Muscle of leg (tissue), 16 donors: Measurements from ENCODE around the gene POC1B. TPM values are rescaled to one million over a fixed set of nuclear protein-coding genes. Genes with fewer than 3 reads are reported as not detected.

Experiments
- DNase-seq: peaks from one replicate; pipeline ENCODE4 v3.0.0; 2013
- H3K27ac ChIP-seq: one replicate; pipeline ENCODE4 v1.5.1; 2013; ENCODE audit warnings: mild to moderate bottlenecking, low read length, control low read depth
- H3K27me3 ChIP-seq: one replicate; pipeline ENCODE4 v1.6.1; 2013; ENCODE audit warnings: low read length; ENCODE audit not compliant: control insufficient read depth, insufficient read depth
- H3K36me3 ChIP-seq: one replicate; pipeline ENCODE4 v1.6.1; 2013; ENCODE audit warnings: low read length; ENCODE audit not compliant: control insufficient read depth, insufficient read depth
- H3K4me1 ChIP-seq: one replicate; pipeline ENCODE4 v1.6.1; 2013; ENCODE audit warnings: low read length; ENCODE audit not compliant: control insufficient read depth, insufficient read depth
- H3K4me3 ChIP-seq: one replicate; pipeline ENCODE4 v1.5.1; 2013; ENCODE audit warnings: low read length, control low read depth
- H3K9me3 ChIP-seq: replicated peaks from 2 replicates; pipeline ENCODE4 v1.6.1; 2013; ENCODE audit warnings: low read depth, low read length; ENCODE audit not compliant: control insufficient read depth
- WGBS: methylation state at CpG from one replicate; pipeline ENCODE4 v1.1.5; 2013; ENCODE audit warnings: missing lambda C conversion rate; ENCODE audit not compliant: insufficient coverage; 5-methylcytosine and 5-hydroxymethylcytosine counted together
- long read RNA-seq, 11 donors: transcript quantifications; one replicate each; lab custom pipeline, GENCODE V29; 2026
- polyA plus RNA-seq, 8 donors: library from polyadenylated mRNA; unstranded; fragments of 120-200 nt; gene quantifications; one replicate each; pipeline versions ENCODE4 v1.2.1 to v1.2.3, GENCODE V29; 2013; ENCODE audit warnings: inconsistent platforms in 1 of 8, low replicate concordance in 1 of 8; ENCODE audit not compliant: insufficient read length in 8 of 8, insufficient read depth in 1 of 8
- total RNA-seq: library from RNA; stranded (reverse); fragments of 120-200 nt; gene quantifications from one replicate; pipeline ENCODE4 v1.2.4, GENCODE V29; 2013

Gene POC1B
- total RNA-seq = 15.9 TPM
- 10 to 100 TPM in 3 of 8 donors, 1 to 10 TPM in 5; 6.4 to 10.5 (median 9.8) TPM for polyA plus RNA-seq
- long read RNA-seq, donor 1, full-length matches to known transcripts = 1 of 1 reads
- long read RNA-seq, donor 1, partial matches to known transcripts = 0 of 1 reads
- long read RNA-seq, donor 1, other reads (novel, unspliced or antisense) = 0 of 1 reads
- long read RNA-seq, donor 2 = 0 reads
- long read RNA-seq, donor 3 = 0 reads
- long read RNA-seq, donor 4 = 0 reads
- long read RNA-seq, donor 5, full-length matches to known transcripts = 2 of 2 reads
- long read RNA-seq, donor 5, partial matches to known transcripts = 0 of 2 reads
- long read RNA-seq, donor 5, other reads (novel, unspliced or antisense) = 0 of 2 reads
- long read RNA-seq, donor 6, full-length matches to known transcripts = 2 of 2 reads
- long read RNA-seq, donor 6, partial matches to known transcripts = 0 of 2 reads
- long read RNA-seq, donor 6, other reads (novel, unspliced or antisense) = 0 of 2 reads
- long read RNA-seq, donor 7 = 0 reads
- long read RNA-seq, donor 8, partial matches to known transcripts = 0 of 2 reads
- long read RNA-seq, donor 8, other reads (novel, unspliced or antisense) = 0 of 2 reads
- long read RNA-seq, donor 9 = 0 reads
- long read RNA-seq, donor 10, partial matches to known transcripts = 0 of 1 reads
- long read RNA-seq, donor 10, other reads (novel, unspliced or antisense) = 0 of 1 reads
- long read RNA-seq, donor 11 = 0 reads

DNA sequence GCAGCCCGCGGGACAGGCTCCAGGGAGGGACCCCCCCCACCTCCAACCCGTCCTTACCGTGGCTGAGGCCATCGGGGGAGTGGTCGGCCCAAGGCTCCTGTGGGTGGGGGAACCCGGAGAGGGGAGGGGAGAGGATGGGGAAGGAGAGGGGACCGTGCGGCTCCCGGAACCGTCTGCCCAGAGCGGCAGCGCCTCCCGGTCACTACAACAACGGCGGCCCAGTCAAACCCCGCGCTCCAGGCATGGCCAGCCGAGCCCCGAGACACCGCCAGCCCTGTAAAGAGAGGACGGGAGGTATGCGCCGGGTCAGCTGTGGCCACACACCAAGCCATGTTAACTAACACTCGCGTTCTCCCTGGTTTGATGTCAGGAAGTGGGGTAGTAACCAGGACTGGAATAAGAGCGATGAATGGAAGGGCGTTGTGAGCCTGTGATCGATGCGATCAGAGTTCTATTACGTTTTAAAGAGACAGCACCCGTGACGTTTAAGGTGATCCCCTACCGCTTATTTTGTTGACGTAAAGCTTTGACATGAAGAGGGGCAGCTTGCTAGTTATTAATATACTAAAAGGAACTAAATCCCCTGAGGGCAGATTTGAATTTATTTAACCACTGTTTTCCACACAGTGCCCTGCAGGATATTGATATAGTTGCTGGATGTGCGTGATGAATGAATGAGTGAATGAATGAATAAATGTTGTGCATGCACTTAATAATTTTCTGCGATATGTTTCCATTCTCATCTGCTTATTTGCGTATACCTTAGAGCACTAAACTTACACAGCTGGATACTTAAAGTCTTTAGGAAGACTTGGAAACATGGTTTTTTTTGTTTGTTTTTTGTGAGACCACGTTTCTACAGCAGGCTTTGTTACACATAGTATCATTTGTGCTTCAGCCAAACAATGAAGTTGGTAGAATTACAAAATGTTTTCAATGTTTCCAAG lies at the start of gene POC1B:
TSS of gene POC1B (minus strand) at position 224 of the 947 bp plus-strand sequence. CDS start at position 72, 152 bp downstream.
- WGBS = 0% methylated on average over 11 of the region's 39 CpGs
- H3K4me3 ChIP-seq = peak within 1 kb of the TSS; percentile 75
- H3K36me3 ChIP-seq = peaks cover 10% of the 10 kb centered on the region
- peak; percentile 90 for DNase-seq
- peaks cover 11% of the 10 kb centered on the region for H3K4me1 ChIP-seq
- no peaks in the 10 kb centered on the region for H3K27me3 ChIP-seq
- H3K27ac ChIP-seq = peak within 1 kb of the TSS; percentile 95
- no peaks in the 10 kb centered on the region for H3K9me3 ChIP-seq

DNA sequence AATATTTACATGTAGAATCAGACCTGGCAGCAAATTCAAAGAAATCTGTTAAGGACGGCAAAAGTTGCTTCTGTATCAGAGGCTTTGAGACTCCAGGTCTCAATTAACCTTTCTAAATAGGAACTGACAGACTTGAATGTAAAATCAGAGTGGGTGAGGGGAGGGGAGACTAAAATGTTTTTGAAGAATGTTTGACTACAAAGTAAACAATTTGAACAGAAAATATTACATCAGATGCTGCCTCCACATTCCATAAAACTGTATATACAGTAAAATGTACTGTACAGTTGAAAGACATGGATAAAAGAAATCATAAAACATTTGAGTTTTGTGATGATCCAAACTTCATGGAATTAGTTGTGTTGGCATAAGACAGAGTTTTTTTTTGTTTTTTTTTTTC lies 49.5 kb upstream of the POC1B start:
- Histone ChIP-seq H3K9me3 (no peaks in the 10 kb centered on the region), H3K4me3 (no peak overlapping the region), H3K36me3 (no peaks in the 10 kb centered on the region), H3K27ac (no peak overlapping the region), H3K27me3 (no peaks in the 10 kb centered on the region), H3K4me1 (no peaks in the 10 kb centered on the region)
- DNase-seq = no peak
- no CpG with 5 or more reads among the region's 1 CpG for whole genome bisulfite sequencing

DNA sequence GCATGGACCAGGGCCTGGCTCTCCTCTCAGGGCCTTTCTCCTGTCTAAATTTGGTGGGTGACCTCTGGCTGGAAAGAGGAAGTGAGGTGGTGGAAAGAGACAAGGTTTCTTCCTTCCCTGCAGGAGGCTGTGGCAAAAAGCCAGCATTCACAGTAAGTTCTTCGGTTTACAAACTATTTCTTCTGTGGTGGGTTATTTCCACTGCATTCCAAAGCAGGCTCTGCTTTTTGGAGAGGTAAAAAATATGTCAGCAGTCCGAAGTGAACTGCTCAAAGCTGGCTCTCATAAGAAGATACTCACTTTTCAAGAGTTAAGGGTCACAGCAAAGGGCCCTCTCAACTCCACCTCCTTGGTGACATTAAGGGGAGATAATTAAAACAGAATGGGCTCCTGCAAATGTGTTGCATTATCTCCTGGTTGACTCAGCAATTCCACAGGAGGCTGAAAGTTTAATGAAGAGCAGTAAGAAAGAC lies 48.9 kb upstream of the POC1B start:
- Histone ChIP-seq H3K27ac (no peak overlapping the region), H3K4me1 (no peaks in the 10 kb centered on the region), H3K36me3 (no peaks in the 10 kb centered on the region), H3K4me3 (no peak overlapping the region), H3K9me3 (no peaks in the 10 kb centered on the region), H3K27me3 (no peaks in the 10 kb centered on the region)
- WGBS = no CpG with 5 or more reads among the region's 2 CpGs
- peak; percentile 63 for DNase-seq

DNA sequence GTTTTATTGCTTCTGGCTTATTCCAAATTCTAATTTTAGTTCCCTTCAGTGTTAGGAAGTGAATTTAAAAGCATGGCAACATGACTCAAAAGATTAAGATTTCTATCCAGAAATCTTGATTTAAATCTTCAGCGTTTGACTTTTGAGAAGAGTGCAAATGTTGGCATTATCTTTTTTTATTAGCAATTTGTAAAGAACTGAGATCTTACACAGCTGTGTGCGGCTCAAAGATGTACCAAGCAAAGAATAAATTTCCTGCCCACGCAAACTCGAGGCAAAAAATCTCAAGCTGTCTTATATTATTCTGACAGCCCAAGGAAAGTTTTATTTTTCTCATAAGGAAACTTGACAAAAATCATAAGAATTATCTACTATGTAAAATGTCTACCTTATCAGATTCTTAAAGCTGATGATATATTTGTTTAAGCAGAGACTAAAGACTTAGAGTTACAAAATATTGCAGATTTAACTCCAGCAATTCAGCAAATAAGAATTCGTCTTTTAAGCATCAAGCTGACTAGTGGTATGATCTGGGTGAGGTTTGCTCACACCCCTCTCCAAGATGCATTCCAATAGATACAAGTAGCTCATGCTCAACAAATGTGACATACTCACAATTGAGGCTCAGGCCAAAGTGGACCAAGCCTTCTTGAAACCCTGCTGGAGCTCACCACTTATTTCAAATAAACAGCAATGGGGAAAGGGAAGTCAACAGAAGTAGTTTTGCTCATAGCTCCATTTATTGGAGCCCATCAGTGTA lies 47.4 kb upstream of the POC1B start:
- Histone ChIP-seq H3K36me3 (no peaks in the 10 kb centered on the region), H3K27me3 (no peaks in the 10 kb centered on the region), H3K9me3 (no peaks in the 10 kb centered on the region), H3K4me1 (no peaks in the 10 kb centered on the region), H3K4me3 (no peak overlapping the region), H3K27ac (no peak overlapping the region)
- DNase-seq = no peak
- 100% methylated on average over 1 of the region's 5 CpGs for WGBS

DNA sequence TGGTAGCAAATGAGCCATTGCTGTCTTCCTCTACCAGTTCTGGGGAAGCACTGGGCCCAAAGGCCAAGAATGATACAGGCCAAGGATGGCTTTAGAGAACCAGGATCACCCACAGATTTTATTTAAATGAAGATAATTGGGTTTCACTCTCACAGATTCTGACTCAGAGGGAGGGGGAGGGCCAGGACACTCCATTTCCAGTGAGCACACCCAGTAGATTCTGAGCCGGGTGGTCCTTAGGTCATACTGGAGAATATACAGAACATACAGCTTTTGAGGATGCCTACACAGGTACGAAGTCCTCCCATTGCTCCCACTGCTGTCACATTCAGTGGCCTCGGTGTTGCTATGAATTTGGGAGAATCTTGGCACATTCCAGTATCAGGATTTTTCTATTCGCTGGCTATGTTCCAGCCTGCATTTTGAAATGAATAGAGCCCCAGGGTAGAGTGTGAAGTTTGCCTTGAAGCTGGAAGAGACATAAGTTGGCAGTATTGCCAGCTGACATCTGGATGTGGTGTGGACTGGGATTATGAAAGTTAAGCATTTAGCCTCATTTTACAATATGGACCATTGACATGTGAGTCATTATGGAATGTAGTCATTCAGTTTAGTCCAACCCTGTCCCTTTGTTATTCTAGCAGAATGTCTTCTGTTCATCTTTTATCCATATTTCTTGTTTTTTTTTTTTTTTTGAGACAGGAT lies 45.8 kb upstream of the POC1B start:
- peak; percentile 7 for DNase-seq
- no peak overlapping the region for H3K27ac ChIP-seq
- no peak overlapping the region for H3K4me3 ChIP-seq
- H3K4me1 ChIP-seq = no peaks in the 10 kb centered on the region
- no peaks in the 10 kb centered on the region for H3K36me3 ChIP-seq
- H3K27me3 ChIP-seq = no peaks in the 10 kb centered on the region
- no peaks in the 10 kb centered on the region for H3K9me3 ChIP-seq
- 83% methylated on average over 1 of the region's 4 CpGs for WGBS

DNA sequence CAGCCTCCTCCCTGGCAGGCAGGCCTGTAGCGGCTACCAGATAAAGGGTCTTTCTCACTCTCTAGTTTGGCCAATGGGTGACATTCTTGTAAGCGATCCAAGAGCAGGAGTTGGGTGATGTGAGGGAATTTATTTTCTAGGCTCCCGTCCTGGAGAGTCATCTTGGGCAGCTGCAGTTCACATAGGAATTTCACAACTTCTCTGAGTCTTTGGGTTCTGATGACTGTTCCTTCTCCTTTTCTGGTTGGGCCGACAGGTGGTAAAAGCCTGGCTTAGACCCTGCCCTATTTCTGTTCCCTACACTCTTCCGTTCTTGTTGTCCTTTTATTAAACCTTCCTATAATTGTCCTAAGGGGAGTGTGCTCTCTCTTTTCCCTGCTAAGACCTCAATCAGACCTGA lies 42.6 kb upstream of the POC1B start:
- Histone ChIP-seq H3K4me3 (no peak overlapping the region), H3K36me3 (no peaks in the 10 kb centered on the region), H3K9me3 (no peaks in the 10 kb centered on the region), H3K27ac (no peak overlapping the region), H3K27me3 (no peaks in the 10 kb centered on the region), H3K4me1 (no peaks in the 10 kb centered on the region)
- WGBS = no CpG with 5 or more reads among the region's 5 CpGs
- DNase-seq = no peak

DNA sequence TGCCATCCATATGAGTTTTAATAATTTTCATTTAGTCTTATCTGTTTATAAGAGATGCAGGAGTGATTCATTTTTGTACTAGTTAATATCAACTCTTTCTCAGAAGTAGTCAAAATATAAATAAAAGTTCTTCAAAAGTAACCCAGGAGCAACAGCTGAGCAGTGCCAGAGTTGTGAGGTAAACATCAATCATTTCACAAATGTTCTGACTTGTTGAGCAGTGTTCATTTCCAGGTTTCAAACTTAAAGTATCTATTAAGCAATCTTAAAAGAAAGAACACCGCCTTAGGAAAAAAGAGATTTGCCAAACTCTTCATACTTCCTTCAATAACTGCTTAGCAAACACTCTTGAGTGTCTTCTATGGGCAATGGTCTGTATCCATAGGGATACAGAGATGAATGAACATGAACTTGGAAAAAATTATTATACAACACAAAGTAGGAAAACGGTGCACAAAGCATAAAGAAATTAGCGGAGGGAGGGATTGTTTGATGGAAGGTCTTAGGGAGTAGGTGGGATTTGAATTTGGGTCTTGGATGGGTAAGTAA lies 41.9 kb upstream of the POC1B start:
- DNase-seq = no peak
- no peaks in the 10 kb centered on the region for H3K4me1 ChIP-seq
- no peaks in the 10 kb centered on the region for H3K36me3 ChIP-seq
- no peaks in the 10 kb centered on the region for H3K27me3 ChIP-seq
- no peaks in the 10 kb centered on the region for H3K9me3 ChIP-seq
- WGBS = 88% methylated on average over 1 of the region's 3 CpGs
- H3K4me3 ChIP-seq = no peak overlapping the region
- H3K27ac ChIP-seq = no peak overlapping the region

DNA sequence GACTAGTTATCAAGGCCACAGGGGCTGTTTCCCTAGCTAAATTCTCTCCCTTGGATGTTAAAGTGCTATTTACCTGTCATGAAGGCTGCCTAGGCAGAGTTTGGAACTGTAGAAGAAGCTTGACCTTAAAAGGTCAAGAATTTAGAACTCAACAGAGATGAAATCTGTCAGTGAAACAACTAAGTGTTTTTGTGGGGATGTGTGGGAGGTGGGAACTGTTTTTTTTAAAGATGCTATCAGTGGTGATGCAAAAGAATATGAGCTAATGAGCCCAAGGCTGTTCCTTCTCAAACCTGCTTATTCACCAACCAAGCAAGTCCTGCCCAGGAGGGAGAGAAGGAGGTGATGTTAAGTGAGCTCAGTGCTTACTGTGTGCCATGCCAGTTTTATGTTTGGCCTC lies 40.8 kb upstream of the POC1B start:
- no peak for DNase-seq
- no peaks in the 10 kb centered on the region for H3K27me3 ChIP-seq
- no peaks in the 10 kb centered on the region for H3K36me3 ChIP-seq
- no peaks in the 10 kb centered on the region for H3K4me1 ChIP-seq
- H3K27ac ChIP-seq = no peak overlapping the region
- H3K4me3 ChIP-seq = no peak overlapping the region
- H3K9me3 ChIP-seq = no peaks in the 10 kb centered on the region

DNA sequence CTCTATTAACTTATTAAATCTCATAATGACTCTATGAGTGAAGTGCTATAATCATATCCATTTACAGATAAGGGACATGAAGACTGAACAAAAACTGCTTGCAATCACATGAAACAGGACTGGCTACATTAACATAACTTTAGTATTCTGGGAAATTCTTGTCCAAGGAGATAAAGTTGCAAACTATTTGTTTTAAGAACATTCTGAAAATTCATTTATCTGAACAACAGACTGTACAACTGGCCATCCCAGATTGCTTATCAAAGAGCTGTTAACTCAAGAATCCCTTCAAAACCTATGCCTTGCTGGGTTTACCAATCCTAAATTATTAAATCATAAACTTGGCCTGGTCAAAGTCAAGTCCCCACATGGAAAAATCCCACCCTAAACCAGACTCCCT lies 39.2 kb upstream of the POC1B start:
- Histone ChIP-seq H3K9me3 (no peaks in the 10 kb centered on the region), H3K4me1 (no peaks in the 10 kb centered on the region)
- no peak for DNase-seq

More for the DNA sequence above, 39.2 kb upstream of the POC1B start:
- Histone ChIP-seq H3K27ac (no peak overlapping the region), H3K36me3 (no peaks in the 10 kb centered on the region), H3K4me3 (no peak overlapping the region), H3K27me3 (no peaks in the 10 kb centered on the region)
